ENCODE results near the gene MBNL2.
A peak's percentile ranks its signal among the peaks of the same experiment; 100 is the strongest.
"Not testable (repeated sequence)": the region's sequence is repeated elsewhere in the genome, so short reads cannot be mapped to it uniquely, and the experiment has no call there.

Gene MBNL2, protein sequence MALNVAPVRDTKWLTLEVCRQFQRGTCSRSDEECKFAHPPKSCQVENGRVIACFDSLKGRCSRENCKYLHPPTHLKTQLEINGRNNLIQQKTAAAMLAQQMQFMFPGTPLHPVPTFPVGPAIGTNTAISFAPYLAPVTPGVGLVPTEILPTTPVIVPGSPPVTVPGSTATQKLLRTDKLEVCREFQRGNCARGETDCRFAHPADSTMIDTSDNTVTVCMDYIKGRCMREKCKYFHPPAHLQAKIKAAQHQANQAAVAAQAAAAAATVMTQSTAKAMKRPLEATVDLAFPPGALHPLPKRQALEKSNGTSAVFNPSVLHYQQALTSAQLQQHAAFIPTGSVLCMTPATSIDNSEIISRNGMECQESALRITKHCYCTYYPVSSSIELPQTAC
- 66.8 to 98.7 reads per million in 2 donors for total RNA-seq

DNA sequence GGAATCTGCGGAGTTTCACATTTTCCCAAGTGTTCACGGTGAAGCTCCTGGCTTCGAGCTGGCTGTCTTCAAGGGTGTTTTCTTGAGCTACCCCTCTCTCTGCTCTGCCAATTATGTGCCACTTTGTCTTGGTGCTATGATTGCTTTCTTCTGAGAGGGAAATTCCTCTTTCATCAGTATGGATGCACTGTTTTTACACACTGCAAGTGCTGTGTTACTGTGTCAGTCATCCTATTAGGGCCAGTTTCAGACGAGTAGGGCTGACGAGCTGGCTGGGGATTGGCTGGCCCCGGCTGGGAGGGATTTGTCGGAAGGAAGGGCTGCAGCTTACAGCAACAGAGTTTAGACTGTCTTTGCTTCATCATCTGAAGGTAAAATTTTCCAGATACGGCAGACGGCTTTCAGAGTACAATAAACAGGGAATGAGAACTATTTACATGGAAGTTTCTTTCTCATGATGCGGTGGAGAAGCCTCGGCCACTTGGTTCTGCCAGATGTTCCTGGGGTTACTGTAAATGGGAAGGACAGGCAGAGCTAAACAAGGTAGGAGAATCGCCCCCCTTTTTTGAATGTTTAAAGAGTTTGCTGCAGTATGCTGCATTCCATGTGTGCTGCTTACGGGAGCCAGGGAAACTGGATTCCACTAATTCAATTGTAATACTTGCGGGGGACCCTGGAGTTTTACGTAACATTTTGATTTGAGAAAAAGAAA lies at the start of gene MBNL2:
MBNL2 (plus strand) TSS at position 345 of the 712 bp plus-strand sequence. CDS start 53,903 bp downstream, outside the sequence.
- DNase-seq, result peak; percentile 72

- no peak for DNase-seq
Observed at GRCh38 chr13:97174638-97175037, 47.5 kb upstream of the MBNL2 start.

GRCh38 chr13:97175041-97175440 lies 47.1 kb upstream of the MBNL2 start:
- no peak for DNase-seq

DNA sequence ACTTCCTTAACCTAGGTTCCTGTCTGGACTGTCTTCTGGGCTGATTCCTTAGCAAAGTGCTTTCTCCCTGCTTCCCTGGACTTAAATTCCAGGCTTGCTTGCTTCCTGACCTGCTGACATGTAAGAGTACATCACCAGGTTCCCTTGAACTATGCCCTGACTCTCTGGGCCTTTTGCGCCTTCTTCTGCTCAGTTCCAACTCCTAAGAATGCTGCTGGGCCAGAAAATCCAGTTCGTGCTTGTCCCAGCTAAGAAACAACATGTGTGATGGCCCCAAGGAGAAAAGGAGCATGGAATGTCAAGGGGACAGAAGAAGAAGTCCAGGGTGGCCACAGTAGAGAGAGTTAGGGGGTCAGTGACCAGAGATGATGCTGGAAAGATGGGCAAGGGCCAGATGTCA lies 42.6 kb upstream of the MBNL2 start:
- no peak for DNase-seq

- no peak for DNase-seq
Observed at GRCh38 chr13:97182111-97182890, 39.8 kb upstream of the MBNL2 start.

DNA sequence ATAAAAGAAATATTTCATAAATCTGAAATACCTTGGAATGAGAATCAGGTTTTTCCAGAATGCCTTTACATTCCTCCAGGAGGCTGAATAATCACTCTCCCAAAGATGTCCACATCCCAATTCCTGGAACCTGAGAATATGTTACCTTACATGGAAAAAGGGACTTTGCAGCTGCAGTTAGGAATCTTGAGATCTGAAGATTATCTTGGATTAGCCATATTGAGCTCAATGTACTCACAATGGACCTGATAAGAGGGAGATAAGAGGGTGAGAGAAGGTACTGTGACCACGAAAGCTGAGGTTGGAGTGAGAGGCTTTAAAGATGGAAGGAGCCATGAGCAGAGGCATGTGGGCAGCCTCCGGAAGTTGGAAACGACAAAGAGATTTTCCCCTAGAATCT lies 36.8 kb upstream of the MBNL2 start:
- DNase-seq, result no peak

GRCh38 chr13:97185751-97186150 lies 36.4 kb upstream of the MBNL2 start:
- DNase-seq, result no peak

GRCh38 chr13:97188207-97188606 lies 33.9 kb upstream of the MBNL2 start:
- DNase-seq, result no peak

GRCh38 chr13:97189928-97190327 lies 32.2 kb upstream of the MBNL2 start:
- no peak for DNase-seq

GRCh38 chr13:97191142-97191541 lies 31.0 kb upstream of the MBNL2 start:
- DNase-seq, result no peak

- DNase-seq, result no peak
Observed at GRCh38 chr13:97191615-97192014, 30.5 kb upstream of the MBNL2 start.

DNA sequence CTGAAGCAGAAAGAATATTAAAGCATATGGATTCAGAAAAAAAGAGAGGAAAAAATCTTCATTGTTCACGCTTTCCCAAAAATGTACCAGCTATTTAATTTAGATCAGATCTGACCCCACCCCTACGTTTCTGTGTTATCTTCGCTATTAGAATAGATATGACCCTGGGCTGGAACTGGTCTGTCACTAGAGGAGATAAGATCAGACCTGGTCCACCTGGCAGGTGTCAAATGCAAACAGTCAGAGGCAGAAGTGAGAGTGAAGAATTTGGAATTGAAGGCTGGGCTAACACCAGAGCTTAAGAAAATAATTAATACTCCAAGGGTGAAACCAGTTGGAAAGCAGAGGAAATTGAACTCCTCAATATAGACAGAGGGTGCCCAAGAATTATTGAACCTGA lies 30.0 kb upstream of the MBNL2 start:
- no peak for DNase-seq

DNA sequence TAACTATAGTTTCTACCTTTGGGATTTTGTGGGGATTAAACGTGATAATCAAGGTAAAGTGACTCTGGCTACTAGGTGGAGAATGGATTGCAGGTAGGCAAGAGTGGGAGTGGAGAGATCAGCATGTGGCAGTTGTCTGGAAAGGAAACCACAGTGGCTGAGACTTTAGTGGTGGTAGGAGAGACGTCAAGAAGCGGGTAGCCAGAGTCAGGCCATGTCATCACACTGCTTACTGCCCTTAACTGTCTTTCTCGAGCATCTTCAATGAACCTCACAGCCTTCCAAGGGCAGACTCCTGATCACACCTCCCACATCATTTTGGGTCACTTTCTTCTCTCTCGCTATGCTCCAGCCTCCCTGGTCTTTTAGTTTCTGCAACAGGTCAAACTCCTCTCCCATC lies 28.6 kb upstream of the MBNL2 start:
- no peak for DNase-seq

- no peak for DNase-seq
Observed at GRCh38 chr13:97194479-97194878, 27.7 kb upstream of the MBNL2 start.

DNA sequence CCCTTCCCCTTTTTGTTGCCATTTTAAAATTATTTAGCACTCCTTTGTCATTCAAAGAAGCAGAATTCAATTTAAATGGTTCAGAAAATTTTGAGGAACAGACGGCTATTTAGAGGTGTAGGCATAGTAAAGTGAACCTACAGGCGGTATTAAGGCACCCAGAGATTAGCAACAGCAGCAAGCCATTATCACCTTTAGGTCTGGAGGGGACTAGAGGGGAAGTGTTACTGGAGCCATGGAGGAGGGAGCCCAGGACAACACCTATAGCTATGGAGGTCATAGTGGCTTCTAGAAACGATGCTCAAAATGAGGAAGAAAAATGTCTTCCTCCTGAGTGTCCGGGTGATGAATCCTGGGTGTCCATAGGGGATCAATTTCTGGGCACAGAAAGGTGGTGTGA lies 25.8 kb upstream of the MBNL2 start:
- no peak for DNase-seq

DNA sequence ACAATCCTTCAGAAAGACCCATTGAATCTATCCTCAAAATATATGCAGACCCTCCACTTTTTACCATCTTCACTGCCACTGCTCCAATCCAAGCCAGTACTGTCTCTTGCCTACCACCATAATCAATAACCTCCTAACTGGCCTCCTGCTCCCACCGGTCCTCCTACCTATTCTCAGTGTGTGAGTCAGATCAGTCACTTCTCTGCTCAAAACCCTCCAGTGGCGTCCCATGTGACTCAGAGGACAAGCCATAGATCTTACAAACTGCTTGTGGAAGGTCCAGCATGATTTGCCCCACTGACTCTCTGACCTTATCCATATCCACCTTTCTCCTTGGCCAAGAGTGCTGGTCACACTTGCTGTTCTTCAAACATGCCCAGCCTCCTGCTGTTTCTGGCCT lies 23.4 kb upstream of the MBNL2 start:
- no peak for DNase-seq

- DNase-seq, result no peak
Observed at GRCh38 chr13:97199451-97199850, 22.7 kb upstream of the MBNL2 start.

- no peak for DNase-seq
Observed at GRCh38 chr13:97200081-97200942, 21.8 kb upstream of the MBNL2 start.

DNA sequence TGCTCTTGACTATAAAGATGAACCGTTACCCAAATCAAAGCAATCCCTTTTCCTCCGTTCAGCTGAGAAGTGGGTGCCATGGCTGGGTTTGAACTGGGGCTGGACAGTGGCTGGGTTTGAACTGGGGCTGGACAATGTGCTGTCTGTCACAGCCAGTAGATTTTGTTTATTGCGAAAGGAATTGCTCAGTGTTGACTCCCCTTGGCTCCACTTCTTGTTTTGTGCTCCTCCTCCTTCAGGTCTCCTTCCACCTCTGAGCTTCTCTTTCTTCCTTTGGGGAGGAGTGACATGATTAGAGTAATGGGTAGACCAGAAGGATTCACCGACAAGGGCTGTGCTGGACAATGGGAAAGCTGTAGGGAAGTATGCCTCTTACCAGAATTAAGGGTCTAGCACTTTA lies 19.4 kb upstream of the MBNL2 start:
- DNase-seq, result no peak

DNA sequence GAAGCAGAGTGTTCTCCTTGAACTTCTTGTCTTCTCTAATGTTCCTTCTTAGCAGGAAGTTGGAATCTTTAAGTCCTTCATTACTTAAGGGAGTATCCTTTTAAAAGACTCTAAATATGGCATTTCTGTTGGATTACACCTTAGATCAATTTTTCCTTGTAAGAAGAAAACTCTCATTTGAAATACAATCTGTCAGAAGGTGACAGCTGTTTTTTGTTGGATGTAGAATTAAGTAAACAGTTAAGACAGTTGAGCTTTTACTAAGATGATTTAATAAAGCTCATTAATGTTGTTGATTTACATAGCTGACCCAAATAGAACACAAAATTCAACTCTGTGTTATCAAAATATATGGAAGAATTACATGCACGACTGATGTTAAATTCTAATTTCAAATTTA lies 16.7 kb upstream of the MBNL2 start:
- DNase-seq, result no peak

- no peak for DNase-seq
Observed at GRCh38 chr13:97205982-97206381, 16.2 kb upstream of the MBNL2 start.

GRCh38 chr13:97207252-97207651 lies 14.9 kb upstream of the MBNL2 start:
- not testable (repeated sequence) for DNase-seq

GRCh38 chr13:97211300-97211699 lies 10.8 kb upstream of the MBNL2 start:
- DNase-seq, result no peak

Measured in activated gamma-delta T cell (primary cell).